ENCODE data around the gene CDS1. TPM values are rescaled to one million over a fixed set of nuclear protein-coding genes. Genes with fewer than 3 reads are reported as not detected.
"Not testable (repeated sequence)": the region's sequence is repeated elsewhere in the genome, so short reads cannot be mapped to it uniquely, and the experiment has no call there.

Gene CDS1
- total RNA-seq, 6 experiments from 2014 or later = 0.06 to 0.23 (median 0.08) TPM

GRCh38 chr4:84681486-84682274 is 98.8 kb downstream of the CDS1 start:
- TF ChIP-seq CTCF (IDR thresholded peaks at IDR 0.05) = peak; percentile 57
- peaks cover 48% of the 10 kb centered on the region for H3K36me3 Mint-ChIP-seq (ENCODE audit: low read depth)
- peak overlapping the region; percentile 57; the same call in 1 of the 2 replicates for H3K4me3 Mint-ChIP-seq
- H3K27me3 Mint-ChIP-seq (ENCODE audit: insufficient read depth) = no peaks in the 10 kb centered on the region; the same call in 1 of the 2 replicates
- peak; percentile 79 for DNase-seq
- peaks cover 27% of the 10 kb centered on the region for H3K4me1 Mint-ChIP-seq (ENCODE audit: low read depth)
- no peaks in the 10 kb centered on the region for H3K9me3 Mint-ChIP-seq
- peak overlapping the region; percentile 59 for H3K27ac Mint-ChIP-seq

- not testable (repeated sequence) for DNase-seq
- peak overlapping the region; percentile 59 for H3K27ac Mint-ChIP-seq
These were observed 99.7 kb downstream of the CDS1 start for GRCh38 chr4:84682661-84683060.

GRCh38 chr4:84683064-84683850 is 100.3 kb downstream of the CDS1 start:
- no peaks in the 10 kb centered on the region for H3K9me3 Mint-ChIP-seq
- H3K27me3 Mint-ChIP-seq (ENCODE audit: insufficient read depth) = no peaks in the 10 kb centered on the region; the same call in 1 of the 2 replicates
- H3K36me3 Mint-ChIP-seq (ENCODE audit: low read depth) = peaks cover 57% of the 10 kb centered on the region
- no peak for DNase-seq
- TF ChIP-seq CTCF (IDR thresholded peaks at IDR 0.05) = no peak
- peaks cover 38% of the 10 kb centered on the region for H3K4me1 Mint-ChIP-seq (ENCODE audit: low read depth)
- 0 out of 2 replicates have a peak overlapping the region, but pooled peaks have one; percentile 18 for H3K27ac Mint-ChIP-seq
- no peak overlapping the region for H3K4me3 Mint-ChIP-seq

More at GRCh38 chr4:84682661-84683060, 99.7 kb downstream of the CDS1 start:
- not testable (repeated sequence) for H3K27me3 Mint-ChIP-seq (ENCODE audit: insufficient read depth); H3K4me3 Mint-ChIP-seq; H3K9me3 Mint-ChIP-seq
- peaks cover 51% of the 10 kb centered on the region for H3K36me3 Mint-ChIP-seq (ENCODE audit: low read depth)
- peaks cover 32% of the 10 kb centered on the region for H3K4me1 Mint-ChIP-seq (ENCODE audit: low read depth)

- H3K4me1 Mint-ChIP-seq (ENCODE audit: low read depth) = peaks cover 47% of the 10 kb centered on the region
- H3K4me3 Mint-ChIP-seq = no peak overlapping the region
- H3K27me3 Mint-ChIP-seq (ENCODE audit: insufficient read depth) = no peaks in the 10 kb centered on the region; the same call in 1 of the 2 replicates
- DNase-seq = no peak
- no peak overlapping the region for H3K27ac Mint-ChIP-seq
- H3K9me3 Mint-ChIP-seq = no peaks in the 10 kb centered on the region
- peaks cover 61% of the 10 kb centered on the region for H3K36me3 Mint-ChIP-seq (ENCODE audit: low read depth)
- TF ChIP-seq CTCF (IDR thresholded peaks at IDR 0.05) = no peak
These were observed 101.4 kb downstream of the CDS1 start for GRCh38 chr4:84684361-84684760.

GRCh38 chr4:84685105-84685504 is 102.2 kb downstream of the CDS1 start:
- no peaks in the 10 kb centered on the region; the same call in 1 of the 2 replicates for H3K27me3 Mint-ChIP-seq (ENCODE audit: insufficient read depth)
- DNase-seq = no peak
- no peak for TF ChIP-seq CTCF (IDR thresholded peaks at IDR 0.05)
- peaks cover 61% of the 10 kb centered on the region for H3K36me3 Mint-ChIP-seq (ENCODE audit: low read depth)
- H3K27ac Mint-ChIP-seq = no peak overlapping the region
- no peak overlapping the region for H3K4me3 Mint-ChIP-seq
- peaks cover 52% of the 10 kb centered on the region for H3K4me1 Mint-ChIP-seq (ENCODE audit: low read depth)
- H3K9me3 Mint-ChIP-seq = no peaks in the 10 kb centered on the region

Measured in HFFc6 (cell line).